ENCODE results near the gene ACTR2. TPM values are rescaled to one million over a fixed set of nuclear protein-coding genes. Genes with fewer than 3 reads are reported as not detected.

The ACTR2 gene
- total RNA-seq, 6 experiments from 2014 or later, result 42.9 to 114 (median 69.8) TPM

DNA sequence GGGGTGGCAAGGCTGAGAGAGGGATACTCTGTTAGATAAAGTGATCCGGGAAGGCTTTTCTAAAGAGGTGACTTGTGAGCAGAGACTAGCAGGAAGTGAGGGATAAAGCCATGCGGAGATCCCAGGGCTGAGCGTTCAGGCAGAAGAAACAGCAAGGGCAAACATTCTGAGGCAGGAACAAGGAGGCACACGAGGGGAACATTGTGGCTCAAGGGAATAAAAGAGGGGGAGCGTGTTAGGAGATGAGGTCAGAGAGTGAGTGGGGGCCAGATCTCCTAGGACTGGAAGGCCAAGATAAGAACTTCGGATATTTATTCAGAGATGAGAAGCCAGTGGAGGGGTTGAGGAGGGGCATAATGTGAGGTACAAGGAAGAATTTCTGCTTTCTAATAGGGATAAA lies 67.1 kb downstream of the ACTR2 start:
- ATAC-seq, result no peak
- no peak overlapping the region for H3K27ac ChIP-seq
- no peak overlapping the region for H3K4me3 ChIP-seq
- WGBS (ENCODE audit: insufficient coverage, low coverage, low lambda C conversion rate, missing lambda C conversion rate), result 65% methylated on average over 6 of the region's 6 CpGs
- no peaks in the 10 kb centered on the region for H3K27me3 ChIP-seq
- no peaks in the 10 kb centered on the region for H3K4me1 ChIP-seq
- DNase-seq, result no peak
- intact Hi-C loops (cut with DNase I), result no loop called here
- no peak for TF ChIP-seq CTCF (IDR thresholded peaks at IDR 0.05)
- no peak for TF ChIP-seq POLR2A (IDR thresholded peaks at IDR 0.05)
- H3K36me3 ChIP-seq, result no peaks in the 10 kb centered on the region
- H3K9me3 ChIP-seq, result no peaks in the 10 kb centered on the region

DNA sequence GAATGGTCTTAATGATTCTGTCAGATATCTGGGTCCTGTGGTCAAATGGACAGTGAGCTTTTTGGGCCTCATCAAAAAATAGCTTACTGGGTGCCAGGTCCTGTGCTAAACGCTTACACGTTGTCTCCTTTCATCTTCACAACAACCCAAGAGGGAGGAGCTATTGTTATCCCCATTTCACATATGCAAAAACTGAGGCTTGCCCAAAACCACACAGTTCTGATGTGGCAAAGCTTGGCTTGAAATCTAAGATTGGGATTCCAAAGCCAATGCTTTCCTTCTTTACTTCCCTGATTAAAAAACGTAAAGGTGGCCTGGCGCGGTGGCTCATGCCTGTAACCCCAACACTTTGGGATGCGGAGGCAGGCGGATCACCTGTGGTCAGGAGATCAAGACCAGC lies 69.3 kb downstream of the ACTR2 start:
- no peak overlapping the region for H3K4me3 ChIP-seq
- DNase-seq (no peak), ATAC-seq (no peak)
- TF ChIP-seq POLR2A (IDR thresholded peaks at IDR 0.05), result no peak
- TF ChIP-seq CTCF (IDR thresholded peaks at IDR 0.05), result no peak
- WGBS (ENCODE audit: insufficient coverage, low coverage, low lambda C conversion rate, missing lambda C conversion rate), result 83% methylated on average over 7 of the region's 7 CpGs
- no peaks in the 10 kb centered on the region for H3K27me3 ChIP-seq
- H3K9me3 ChIP-seq, result no peaks in the 10 kb centered on the region
- no peaks in the 10 kb centered on the region for H3K4me1 ChIP-seq
- H3K27ac ChIP-seq, result no peak overlapping the region
- intact Hi-C loops (cut with DNase I), result no loop called here
- no peaks in the 10 kb centered on the region for H3K36me3 ChIP-seq

DNA sequence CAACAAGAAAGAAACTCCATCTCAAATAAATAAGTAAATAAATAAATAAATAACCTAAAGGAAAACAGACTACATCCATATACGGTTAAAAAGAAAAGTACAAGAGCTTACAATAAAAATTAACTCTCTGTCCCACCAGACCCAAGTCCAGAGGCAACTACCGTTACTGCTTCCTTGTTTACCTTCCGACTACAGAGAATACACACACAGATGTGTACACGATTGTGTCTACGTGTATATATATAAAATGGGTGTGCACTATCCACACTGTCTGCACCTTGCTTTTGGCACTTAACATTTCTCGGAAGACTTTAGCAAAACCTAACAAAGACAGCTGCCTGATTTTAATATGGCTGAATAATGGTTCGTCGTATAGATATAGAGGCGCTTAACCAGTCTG lies 69.9 kb downstream of the ACTR2 start:
- H3K27ac ChIP-seq, result no peak overlapping the region
- H3K9me3 ChIP-seq, result no peaks in the 10 kb centered on the region
- DNase-seq (no peak), ATAC-seq (no peak)
- 86% methylated on average over 9 of the region's 9 CpGs for WGBS (ENCODE audit: insufficient coverage, low coverage, low lambda C conversion rate, missing lambda C conversion rate)
- intact Hi-C loops (cut with DNase I), result no loop called here
- no peak overlapping the region for H3K4me3 ChIP-seq
- no peaks in the 10 kb centered on the region for H3K4me1 ChIP-seq
- no peaks in the 10 kb centered on the region for H3K36me3 ChIP-seq
- TF ChIP-seq CTCF (IDR thresholded peaks at IDR 0.05), result no peak
- TF ChIP-seq POLR2A (IDR thresholded peaks at IDR 0.05), result no peak
- no peaks in the 10 kb centered on the region for H3K27me3 ChIP-seq

DNA sequence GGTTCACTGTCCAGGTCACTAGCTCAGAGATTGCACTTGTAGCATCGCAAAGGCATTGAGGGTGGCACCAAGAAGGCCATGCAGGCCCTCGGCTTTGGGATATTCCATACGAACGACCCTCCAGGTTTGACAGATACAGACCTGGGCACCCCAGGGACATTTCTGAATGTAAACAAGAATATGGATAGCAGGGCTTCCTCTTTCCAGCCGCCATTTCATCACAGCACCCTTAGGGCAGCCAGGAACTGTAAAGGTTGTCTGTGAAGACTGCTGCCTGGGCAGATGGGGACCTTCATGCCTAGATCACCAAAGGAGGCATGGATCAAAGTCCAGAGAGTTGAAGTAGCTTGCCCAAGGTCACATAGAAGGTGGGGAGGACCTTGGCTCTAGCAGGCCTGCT lies 70.5 kb downstream of the ACTR2 start:
- Histone ChIP-seq H3K27ac (no peak overlapping the region), H3K4me3 (no peak overlapping the region), H3K27me3 (no peaks in the 10 kb centered on the region), H3K9me3 (no peaks in the 10 kb centered on the region), H3K36me3 (no peaks in the 10 kb centered on the region), H3K4me1 (no peaks in the 10 kb centered on the region)
- ATAC-seq, result no peak
- no peak for DNase-seq
- no peak for TF ChIP-seq POLR2A (IDR thresholded peaks at IDR 0.05)
- TF ChIP-seq CTCF (IDR thresholded peaks at IDR 0.05), result no peak
- 80% methylated on average over 1 of the region's 5 CpGs for WGBS (ENCODE audit: insufficient coverage, low coverage, low lambda C conversion rate, missing lambda C conversion rate)
- intact Hi-C loops (cut with DNase I), result no loop called here

DNA sequence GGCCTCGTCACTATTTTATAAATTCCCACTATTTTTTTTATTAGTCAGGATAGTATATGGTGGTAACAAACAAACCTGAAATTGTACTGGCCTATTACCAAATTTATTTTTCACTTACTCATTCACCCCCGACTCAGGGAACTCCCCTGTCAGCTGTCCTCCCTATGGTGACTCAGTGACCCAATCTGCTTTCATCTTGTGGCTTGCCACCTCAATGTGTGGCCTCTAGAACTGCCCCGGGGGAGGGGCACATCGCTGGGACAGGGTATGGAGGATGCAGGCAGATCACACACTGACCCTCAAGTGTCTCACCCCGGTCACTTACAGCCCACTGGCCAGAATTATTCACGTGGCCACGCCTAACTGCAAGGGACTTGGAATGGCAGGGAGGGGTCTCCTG lies 71.6 kb downstream of the ACTR2 start:
- DNase-seq, result no peak
- Histone ChIP-seq H3K9me3 (no peaks in the 10 kb centered on the region), H3K4me3 (no peak overlapping the region), H3K27me3 (no peaks in the 10 kb centered on the region), H3K36me3 (no peaks in the 10 kb centered on the region), H3K4me1 (no peaks in the 10 kb centered on the region), H3K27ac (no peak overlapping the region)
- no peak for ATAC-seq
- TF ChIP-seq POLR2A (IDR thresholded peaks at IDR 0.05) (no peak), CTCF (IDR thresholded peaks at IDR 0.05) (no peak)
- intact Hi-C loops (cut with DNase I), result no loop called here
- 64% methylated on average over 7 of the region's 7 CpGs for WGBS (ENCODE audit: insufficient coverage, low coverage, low lambda C conversion rate, missing lambda C conversion rate)

All from right lobe of liver (tissue), 6 donors.